RPMI8226 (cell line): ENCODE measurements around the gene PLTP.
"Not testable (repeated sequence)": the region's sequence is repeated elsewhere in the genome, so short reads cannot be mapped to it uniquely, and the experiment has no call there.

ENCODE experiments used
- DNase-seq: peaks from one replicate; pipeline ENCODE4 v3.0.0-alpha.2; 2015

PLTP gene

DNA sequence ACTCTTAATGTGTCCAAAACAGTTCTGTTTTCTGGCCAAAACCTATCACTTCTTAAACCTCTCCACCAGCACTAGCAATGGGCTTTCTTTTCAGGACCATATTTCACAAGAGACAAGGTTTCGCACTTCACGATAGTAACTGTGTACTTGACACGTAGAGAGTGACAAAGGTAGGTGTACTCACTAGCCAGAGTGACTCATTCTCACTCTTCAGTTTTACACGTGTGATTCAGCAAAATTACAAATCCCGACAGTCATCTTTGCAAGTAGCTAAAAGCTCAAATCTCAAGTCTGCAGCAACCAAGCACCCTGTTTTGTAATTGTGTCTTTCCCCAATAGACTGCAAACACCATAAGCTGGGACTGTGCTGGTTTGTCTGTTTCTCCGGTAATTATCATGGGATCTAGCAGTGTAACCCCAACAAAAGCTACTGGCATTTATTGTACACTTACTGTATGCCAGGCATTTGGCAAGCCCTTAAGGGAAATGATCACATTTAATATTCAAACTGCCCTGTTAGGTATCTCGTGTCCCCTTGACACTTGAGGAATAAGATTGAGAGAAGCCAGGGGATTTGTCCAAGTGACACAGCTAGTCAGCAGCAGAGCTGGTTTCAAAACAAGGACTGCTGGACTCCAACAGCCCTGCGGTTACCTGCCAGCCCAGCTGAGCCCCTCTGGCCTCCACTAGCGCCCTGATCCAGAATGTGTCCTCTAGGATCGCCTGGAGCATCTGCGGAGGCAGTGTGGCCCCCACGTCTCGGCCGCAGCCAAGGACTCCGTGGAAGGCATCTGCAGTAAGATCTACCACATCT lies 32.4 kb upstream of the PLTP start:
- DNase-seq, result no peak

DNA sequence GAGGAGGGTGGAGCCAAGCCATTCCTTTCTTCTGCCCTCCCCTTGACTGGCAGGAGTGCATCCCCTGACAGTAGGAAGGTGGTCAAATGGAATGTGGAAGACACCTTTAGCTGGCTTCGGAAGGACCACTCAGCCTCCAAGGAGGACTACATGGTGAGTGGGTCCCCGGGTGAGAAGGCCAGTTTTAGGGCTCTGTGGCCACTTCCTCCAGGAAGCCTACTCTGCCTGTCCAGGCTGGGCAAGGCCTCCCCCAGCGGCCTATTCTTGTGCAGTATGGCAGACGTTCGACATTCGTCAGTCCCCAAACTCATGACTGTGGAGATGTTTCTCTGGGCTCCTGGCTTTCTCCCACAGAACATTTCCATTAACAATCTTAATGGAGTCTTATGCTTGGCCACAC lies 31.7 kb upstream of the PLTP start:
- no peak for DNase-seq

DNA sequence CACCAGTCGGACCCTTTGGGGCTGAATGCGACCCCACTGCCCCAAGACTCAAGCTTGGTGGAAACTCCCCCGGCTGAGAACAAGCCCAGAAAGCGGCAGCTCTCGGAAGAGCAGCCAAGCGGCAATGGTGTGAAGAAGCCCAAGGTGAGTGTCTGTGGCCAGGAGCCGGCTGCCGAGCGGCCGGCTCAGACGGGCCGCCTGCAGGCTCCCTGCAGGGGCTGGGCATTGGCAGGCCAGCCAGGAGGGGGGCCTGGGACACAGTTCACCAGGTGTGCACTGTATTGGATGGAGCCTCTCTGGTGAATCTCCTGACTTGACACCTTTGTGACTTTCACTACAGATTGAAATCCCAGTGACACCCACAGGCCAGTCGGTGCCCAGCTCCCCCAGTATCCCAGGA lies 28.5 kb upstream of the PLTP start:
- no peak for DNase-seq

DNA sequence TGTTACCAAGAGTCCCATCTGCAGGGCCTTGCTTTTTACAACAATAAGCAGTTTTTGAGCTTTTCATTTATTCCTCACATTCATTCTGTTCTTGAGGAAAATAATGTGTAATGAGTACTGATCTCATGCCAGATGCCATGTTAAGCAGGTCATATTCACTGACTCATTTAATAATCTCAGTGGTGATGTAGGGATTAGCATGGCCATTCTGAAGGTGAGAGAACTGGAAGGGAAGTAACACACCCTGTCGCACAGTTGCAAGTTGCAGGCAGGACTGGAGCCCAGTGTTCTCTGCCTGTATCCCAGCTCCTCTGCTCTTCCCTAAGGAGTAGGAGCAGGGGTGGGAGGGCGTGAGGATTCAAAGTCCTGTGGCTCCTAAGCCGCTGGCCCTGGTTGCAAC lies 28.1 kb upstream of the PLTP start:
- no peak for DNase-seq

DNA sequence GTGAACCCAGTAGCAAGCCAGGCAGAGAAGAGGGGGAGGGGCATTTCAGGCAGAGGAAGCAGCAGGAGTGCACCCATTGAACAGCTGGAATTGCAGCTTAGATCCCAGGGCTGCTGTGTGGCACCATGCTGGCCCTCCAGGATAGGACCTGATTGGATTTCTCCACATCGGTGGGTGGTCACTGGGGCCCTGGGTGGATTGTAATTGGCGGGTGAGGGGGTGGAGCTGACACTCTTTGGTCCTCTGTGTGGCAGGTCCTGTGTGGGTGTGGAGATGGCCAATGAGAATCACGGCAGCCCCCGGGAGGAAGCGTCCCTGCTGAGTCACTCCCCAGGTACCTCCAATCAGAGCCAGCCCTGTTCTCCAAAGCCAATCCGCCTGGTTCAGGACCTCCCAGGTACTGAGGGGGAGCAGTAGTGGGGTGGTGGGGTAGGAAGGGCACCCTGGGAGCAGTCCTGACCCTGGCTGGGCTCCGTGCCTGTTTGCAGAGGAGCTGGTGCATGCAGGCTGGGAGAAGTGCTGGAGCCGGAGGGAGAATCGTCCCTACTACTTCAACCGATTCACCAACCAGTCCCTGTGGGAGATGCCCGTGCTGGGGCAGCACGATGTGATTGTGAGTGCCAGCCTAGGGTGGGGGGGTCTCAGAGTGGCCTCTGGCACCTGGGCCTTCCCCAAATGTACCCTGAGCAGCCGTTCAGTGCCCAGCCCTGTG lies 26.9 kb upstream of the PLTP start:
- no peak for DNase-seq

DNA sequence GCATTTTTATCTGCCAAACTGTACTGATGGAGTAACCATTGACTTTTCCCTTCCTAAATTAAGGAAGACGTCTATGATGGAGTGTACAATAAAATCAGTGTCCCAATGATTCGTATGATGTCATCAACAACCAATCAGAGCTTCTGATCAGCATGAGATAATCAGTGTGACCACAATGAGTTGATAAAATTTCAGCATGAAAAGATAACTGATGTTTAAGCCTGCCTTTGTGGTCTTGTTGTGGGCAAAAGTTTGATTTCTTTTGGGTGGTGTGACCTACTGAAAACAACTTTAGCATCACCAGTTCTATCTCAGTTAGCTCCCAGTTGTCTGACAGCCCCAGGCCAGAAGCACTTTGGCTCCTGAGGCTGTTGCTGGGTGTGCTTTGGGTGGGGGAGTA lies 25.8 kb upstream of the PLTP start:
- DNase-seq, result no peak

DNA sequence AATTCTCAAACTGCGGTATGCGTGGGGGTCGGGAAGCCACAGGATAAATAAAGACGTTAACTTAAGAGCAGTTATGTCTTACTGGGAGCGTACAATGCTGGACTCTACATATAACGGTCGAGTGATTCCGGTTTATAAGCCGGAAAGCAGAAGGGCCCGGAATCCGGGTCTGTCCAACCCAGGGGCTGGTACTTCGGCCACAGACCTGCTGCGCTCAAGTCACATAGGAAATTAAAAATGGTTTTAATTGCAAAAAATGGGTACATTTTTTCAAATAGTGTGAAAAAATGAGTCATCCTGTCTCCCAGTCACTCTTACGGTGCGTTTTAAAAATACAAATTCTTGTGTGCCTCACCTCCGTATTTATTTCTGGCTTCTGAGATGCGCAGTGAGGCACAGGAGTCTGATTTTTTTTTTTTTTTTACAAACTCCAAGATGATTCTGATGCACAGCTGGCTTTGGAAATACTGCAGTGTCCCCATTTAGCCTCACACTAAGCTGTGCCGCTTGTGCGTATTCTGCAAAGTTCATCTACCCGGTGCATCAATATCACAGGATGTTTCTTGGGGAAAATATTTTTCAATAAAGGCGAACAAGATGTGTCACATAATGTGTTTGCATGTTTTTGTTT lies 23.6 kb upstream of the PLTP start:
- DNase-seq, result peak; percentile 17

DNA sequence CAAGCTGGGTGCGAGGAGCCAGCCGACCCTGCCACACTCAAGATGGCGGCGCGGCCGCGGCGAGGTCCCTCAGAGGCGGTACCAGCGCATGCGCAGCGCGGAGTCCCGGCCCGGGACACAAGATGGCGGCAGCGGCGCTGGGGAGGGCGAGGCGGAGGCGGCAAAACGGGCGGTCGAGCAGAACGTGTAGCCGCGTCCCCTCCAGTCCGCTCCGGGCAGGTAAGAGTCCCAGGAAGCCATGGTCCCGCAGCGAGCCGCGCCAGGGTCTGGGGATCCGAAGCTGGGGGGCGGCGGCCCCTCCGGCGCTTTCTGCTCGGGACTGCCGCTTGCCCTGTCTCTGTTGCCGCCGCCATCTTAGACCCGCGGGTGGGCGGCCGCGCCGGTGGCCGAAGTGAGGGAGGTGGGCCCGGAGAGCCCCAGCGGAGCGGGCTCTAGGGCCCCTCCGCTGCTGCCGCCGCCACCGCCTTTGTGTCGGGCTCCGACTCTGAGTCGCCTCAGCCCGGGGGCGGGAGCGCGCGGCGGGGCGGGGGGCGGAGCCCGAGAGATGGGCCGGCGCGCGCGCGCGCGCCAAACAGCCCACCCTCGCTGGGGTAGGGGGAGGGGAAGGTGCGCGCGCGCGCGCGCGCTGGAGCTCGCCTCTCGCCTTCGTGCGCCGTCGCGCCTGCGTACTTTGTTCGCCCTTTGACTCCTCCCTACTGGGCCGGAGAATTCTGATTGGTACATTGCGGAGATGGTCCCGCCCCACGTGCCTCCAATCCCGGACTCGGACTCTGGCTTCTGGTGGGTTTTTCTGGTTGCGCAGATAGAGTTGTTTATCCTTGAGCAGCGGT lies 22.8 kb upstream of the PLTP start, which contains the start of gene PCIF1:
Gene PCIF1, plus strand, starts transcription at position 98 of the 830 bp plus-strand sequence. CDS start 4,317 bp downstream, outside the sequence.
- DNase-seq, result peak; percentile 98

DNA sequence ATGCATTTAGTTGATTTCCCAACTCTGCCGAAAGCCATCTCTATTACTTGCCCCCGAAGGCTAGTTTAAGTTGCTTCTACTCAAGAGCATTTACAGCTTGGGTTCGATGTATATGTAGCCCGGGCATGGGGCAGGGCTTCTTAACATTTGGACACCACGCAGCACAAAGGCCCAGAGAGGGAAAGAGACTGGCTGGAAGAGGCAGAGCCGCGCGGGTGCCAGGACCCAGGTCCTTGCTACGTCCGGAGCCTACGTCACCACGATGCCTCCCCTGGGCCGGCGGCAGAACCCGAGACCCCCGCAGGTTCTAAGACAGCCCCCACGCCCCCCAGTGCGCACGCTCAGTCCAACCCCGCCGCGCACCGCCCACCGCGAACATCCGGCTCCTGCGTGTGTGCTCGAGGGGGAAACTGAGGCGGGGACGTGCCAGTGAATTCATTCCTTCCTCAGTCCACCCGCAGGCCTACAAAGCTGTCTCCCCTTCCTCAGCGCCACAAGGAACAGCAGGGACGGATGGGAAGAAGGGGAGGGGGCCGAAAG lies 22.2 kb upstream of the PLTP start:
- DNase-seq, result peak; percentile 55

DNA sequence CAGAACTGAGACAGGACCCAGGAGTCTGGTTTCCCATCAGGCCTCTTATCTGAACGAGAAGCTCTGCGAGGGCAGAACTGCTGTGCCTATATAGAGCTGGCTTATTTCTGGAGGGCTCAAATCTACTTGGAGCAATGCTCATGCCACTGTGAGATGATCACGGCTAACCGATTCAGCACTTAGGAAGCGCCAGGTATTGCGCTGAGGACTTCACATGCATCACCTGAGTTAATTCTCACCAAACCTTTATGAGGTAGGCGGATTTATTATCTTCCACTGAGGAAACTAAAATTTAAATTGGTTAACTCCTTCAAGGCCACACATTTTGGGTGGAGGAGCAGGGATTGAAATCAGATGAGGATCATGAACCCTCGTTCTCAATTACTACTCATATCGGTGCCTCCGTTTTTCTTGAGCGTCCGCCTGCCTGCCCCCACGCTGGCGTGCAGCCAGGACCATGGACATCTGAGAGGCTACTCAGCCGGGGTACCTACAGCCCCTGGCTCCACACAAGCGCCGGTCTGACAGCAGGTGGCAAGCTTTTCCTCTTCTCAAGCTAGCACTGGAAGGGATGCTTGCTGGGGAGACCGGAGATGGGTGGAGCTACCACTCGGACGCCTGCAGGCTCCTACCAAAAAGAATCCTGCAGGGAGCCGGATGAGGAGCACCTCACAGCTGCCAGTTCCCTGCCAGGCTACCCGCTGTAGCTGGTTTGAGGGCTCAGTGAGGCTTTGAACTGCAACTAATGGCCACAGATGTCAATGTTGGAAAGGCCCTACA lies 21.5 kb upstream of the PLTP start:
- peak; percentile 86 for DNase-seq

DNA sequence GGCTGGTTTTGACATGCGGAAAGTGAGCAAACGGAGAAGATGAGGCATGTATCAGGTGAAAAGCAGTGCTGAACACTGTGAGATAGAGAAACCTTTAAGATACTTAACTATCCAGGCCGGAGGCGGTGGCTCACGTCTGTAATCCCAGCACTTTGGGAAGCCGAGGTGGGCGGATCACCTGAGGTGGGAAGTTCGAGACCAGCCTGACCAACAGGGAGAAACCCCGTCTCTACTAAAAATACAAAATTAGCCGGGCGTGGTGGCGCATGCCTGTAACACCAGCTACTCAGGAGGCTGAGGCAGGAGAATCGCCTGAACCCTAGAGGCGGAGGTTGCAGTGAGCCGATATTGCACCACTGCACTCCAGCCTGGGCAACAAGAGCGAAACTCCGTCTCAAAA lies 19.7 kb upstream of the PLTP start:
- DNase-seq, result not testable (repeated sequence)

DNA sequence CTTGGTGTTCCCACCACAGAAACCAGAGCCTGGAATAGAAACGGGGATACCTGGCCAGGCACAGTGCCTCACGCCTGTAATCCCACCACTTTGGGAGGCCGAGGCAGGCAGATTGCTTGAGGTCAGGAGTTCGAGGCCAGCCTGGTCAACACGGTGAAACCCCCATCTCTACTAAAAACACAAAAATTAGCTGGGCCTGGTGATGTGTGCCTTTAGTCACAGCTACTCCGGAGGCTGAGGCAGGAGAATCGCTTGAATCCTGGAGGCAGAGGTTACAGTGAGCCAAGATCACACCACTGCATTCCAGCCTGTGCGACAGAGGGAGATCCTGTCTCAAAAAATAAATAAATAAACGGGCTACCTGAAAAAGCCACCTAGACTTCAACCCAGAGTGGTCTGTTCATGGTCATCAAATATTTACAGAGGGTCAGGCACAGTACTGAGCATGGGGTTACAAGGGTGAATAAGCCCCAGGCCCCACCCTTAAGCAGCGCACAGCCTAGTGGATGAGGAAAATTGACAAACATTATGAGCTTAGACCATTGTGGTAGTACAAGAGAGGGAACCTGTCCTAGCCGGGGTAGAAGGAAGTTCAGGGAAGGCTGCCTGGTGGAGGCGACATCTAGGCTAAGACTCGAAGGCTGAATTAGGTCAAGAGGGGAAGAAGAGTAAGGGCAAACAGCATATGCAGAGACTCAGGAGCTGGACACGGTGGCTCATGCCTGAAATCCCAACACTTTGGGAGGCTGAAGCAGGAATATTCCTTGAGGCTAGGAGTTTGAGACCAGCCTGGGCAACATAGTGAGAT lies 15.3 kb upstream of the PLTP start:
- no peak for DNase-seq

DNA sequence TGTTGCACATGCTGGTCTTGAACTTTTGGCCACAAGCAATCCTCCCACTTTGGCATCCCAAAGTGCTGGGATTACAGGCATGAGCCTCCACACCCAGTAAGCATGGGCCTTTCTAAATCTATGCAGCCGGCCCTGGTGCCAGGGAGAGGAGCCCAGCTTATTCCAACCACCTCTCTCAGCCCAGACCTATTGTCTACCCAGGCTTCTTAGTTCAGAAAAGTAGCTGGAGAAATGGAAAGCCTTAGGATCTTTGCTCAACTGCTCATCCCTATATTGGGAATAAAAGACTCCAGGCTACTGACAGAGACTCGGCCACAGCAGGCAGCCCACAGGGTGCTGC lies 14.7 kb upstream of the PLTP start:
- DNase-seq, result no peak

DNA sequence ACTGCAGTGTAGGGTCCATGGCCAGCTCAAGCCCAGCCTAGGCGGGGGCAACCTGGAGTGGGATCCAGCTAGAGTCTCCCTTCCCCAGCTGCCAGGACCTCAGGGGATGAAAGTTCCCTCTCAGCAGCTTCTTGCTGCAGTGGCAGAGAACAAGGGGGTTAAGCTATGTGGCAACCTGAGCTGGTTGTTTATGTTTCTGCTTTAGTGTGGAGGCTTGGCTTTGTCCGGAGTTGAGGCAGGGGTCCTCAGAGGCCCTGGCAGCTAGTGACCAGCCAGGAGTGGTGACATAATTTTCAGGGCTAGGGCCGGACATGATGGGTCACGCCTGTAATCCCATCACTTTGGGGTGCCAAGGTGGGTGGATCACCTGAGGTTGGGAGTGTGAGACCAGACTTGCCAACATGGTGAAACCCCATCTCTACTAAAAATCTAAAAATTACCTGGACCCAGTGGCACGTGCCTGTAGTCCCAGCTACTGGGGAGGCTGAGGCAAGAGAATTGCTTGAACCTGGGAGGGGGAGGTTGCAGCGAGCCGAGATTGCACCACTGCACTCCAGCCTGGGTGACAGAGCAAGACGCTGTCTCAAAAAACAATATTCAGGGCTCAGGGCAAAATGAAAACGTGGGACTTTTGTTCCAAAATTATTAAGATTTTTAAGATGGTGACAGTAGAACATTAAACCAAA lies 14.0 kb upstream of the PLTP start:
- DNase-seq, result no peak

DNA sequence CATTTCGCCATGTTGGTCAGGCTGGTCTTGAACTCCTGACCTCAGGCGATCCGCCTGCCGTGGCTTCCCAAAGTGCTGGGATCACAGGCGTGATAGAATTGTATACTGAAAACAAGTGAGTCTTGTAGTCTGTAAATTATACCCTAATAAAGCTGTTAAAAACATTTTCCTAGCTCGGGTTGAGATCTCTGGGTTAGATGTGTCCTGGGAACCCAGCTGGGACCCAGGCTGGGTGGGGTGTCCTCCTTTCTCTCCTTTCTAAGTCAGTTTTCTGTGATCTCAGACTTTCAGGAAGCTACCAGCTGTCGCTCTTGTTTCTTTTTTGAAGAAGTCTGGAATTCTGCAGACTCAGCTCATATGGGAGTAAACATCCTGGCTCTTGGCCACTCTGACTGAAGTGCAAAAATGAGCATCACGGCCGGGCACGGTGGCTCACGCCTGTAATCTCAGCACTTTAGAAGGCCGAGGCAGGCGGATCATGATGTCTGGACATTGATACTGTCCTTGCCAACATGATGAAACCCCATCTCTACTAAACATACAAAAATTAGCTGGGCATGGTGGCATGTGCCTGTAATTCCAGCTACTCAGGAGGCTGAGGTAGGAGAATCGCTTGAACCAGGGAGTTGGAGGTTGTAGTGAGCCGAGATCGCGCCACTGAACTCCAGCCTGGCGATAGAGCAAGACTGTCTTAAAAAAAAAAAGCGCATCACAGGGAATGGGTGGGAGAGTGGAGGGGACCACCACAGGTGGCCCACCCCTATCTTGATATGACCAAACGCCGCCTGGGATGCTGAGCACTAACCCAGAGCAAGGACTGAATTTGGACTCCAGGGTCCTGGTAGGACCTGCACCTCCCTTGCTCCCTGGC lies 12.7 kb upstream of the PLTP start:
- DNase-seq, result peak; percentile 89

DNA sequence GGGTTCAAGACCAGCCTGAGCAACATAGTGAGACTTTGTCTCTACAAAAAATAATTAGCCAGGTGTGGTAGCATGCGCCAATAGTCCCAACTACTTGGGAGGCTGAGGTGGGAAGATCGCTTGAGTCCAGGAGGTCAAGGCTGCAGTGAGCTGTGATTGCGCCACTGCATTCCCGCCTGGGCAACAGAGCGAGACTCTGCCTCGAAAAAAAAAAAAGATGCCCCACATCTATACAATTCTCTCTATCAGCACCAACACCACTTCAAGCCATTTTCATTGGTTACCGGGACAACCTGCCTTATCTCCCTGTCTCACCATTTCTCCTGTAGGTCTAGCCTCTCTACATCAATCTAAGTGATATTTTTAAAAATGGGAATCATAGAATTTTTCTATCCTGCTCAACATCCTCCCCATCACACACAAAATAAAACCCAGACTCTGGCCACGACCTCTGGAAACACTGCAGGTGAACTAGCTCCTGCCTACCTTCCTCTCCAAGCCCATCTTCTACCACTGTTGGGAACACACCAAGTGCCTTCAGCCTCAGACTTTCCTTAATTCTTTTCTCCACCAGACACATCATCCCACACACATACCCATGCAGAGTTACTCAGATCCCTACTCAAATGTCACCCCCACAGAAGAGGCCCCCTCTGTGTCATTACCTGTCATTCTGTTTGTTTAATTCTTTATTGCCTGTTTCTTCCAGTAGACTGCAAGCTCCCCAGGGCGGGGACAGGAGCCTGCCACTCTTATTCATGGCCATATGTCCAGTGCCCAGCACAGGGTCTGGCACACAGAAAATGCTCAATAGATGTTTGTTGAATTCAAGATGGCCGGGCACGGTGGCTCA lies 9.6 kb upstream of the PLTP start:
- DNase-seq, result no peak

DNA sequence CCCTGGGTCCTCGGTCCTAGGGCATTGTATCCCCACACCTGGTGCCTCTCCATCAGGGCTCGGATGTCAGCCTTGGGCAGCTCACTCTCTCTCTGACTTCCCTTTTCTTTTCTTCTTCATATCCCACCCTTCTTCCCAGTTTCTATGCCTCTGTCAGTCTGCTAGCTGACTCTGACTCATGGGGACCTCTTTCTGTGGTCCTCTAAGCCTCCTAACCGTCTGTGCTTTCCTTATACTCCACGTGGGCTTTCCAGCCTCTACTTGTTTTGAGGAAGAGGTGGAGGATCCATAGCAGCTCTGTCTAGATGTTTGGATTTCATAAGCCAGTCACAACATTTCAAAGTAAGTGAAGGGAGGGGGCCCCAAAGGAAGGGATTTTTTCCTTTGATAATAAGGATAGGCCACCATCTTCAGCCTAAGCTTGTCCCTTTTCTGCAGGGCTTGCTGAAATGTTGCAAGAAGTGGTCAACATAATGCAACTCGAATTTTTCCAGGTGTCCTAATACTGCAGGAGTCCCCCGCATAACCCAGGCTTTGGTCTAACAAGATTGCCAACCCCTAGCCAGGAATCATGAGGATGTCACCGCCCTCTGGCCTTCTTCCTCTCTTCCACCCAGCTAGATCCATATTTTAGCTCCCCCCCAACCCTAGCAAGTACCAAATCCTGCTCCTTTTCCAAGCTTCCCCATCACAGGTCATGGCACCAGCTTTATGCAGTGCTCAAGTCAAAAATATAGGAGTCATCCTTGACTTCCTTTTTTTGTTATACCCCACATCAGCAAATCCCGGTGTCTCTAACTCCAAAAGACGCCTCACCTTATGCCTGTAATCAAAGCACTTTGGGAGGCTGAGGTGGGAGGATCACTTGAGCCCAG lies 8.7 kb upstream of the PLTP start:
- DNase-seq, result no peak
